NT2/D1 (cell line): ENCODE results near the gene HDAC8.

Source experiments
- DNase-seq: peaks from one replicate; pipeline ENCODE4 v3.0.0-alpha.2; 2011; ENCODE audit warnings: low read depth, low spot score
- H3K27me3 ChIP-seq: 2 replicates; pipeline ENCODE4 v1.6.0; 2011; ENCODE audit warnings: mild to moderate bottlenecking; ENCODE audit not compliant: insufficient read length, insufficient read depth
- H3K36me3 ChIP-seq: 2 replicates; pipeline ENCODE4 v1.6.1; 2011; ENCODE audit warnings: mild to moderate bottlenecking, low read length, mixed read lengths; ENCODE audit not compliant: insufficient read depth, insufficient read length
- H3K4me1 ChIP-seq: 2 replicates; pipeline ENCODE4 v1.5.1; 2011; ENCODE audit not compliant: insufficient read depth, insufficient read length
- H3K4me3 ChIP-seq: 2 replicates; pipeline ENCODE4 v1.5.1; 2011; ENCODE audit warnings: low read depth; ENCODE audit not compliant: insufficient read length
- H3K9ac ChIP-seq: 2 replicates; pipeline ENCODE4 v1.6.0; 2011; ENCODE audit warnings: low read depth; ENCODE audit not compliant: insufficient read length
- H3K9me3 ChIP-seq: 2 replicates; pipeline ENCODE4 v1.5.1; 2011; ENCODE audit warnings: mild to moderate bottlenecking, low read length; ENCODE audit not compliant: insufficient read depth
- SUZ12 ChIP-seq: IDR thresholded peaks from 2 replicates; pipeline ENCODE4 v1.6.1; 2011; ENCODE audit not compliant: insufficient read length, insufficient read depth; ENCODE audit errors: extremely low read depth
- YY1 ChIP-seq: IDR thresholded peaks from 2 replicates; pipeline ENCODE4 v1.6.1; 2011; ENCODE audit not compliant: insufficient read length, insufficient read depth
- ZNF274 ChIP-seq: IDR thresholded peaks from 2 replicates; pipeline ENCODE4 v1.6.1; 2011; ENCODE audit warnings: mild to moderate bottlenecking, low read depth, low read length

HDAC8 gene

DNA sequence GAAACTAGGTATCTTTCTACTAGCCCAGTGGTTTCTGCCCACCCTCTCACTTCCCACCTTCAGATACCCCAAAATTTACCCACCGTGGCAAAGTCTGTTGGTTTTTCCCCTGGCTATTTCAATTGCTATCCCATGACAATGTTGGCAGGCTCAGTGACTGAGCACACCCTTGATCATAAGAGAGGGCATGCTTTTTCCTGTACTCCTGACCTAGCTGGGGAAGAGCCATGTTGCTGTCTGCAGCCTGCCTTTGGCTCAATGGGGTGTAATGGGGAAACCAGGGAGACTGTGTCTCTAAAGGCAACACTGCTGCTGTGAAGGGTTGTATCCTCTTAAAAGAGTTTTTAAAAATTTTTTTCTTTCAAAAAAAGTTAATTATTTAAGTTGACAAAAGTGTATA lies 176.5 kb downstream of the HDAC8 start:
- H3K4me3 ChIP-seq: no peak overlapping the region
- no peaks in the 10 kb centered on the region for H3K36me3 ChIP-seq
- no peaks in the 10 kb centered on the region for H3K4me1 ChIP-seq
- H3K9me3 ChIP-seq: no peaks in the 10 kb centered on the region
- H3K9ac ChIP-seq: no peak overlapping the region
- no peaks in the 10 kb centered on the region for H3K27me3 ChIP-seq
- no peak for DNase-seq
- TF ChIP-seq SUZ12: no peak
- no peak for TF ChIP-seq ZNF274
- TF ChIP-seq YY1: no peak

DNA sequence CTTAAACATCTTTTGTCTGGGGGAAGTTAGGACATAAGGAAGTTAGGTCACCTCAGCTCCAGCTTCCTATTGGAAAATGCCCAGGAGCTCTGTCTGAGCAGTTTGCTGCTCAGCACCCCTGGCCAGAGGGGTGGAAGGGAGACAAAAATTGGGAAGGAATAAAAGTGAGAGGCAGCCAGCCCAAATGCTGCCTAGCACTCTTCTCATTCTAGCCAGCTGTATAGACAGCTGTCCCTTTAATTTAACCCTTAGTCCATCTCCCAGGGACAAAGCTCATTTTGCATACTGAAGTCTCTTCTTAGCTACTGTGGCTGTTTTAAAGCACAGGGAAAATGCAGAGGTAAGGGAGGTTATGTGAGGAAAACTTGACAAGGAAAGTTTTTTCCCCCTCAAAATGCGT lies 177.4 kb downstream of the HDAC8 start:
- Histone ChIP-seq H3K27me3 (no peaks in the 10 kb centered on the region), H3K4me1 (no peaks in the 10 kb centered on the region), H3K36me3 (no peaks in the 10 kb centered on the region), H3K9me3 (no peaks in the 10 kb centered on the region), H3K4me3 (no peak overlapping the region), H3K9ac (no peak overlapping the region)
- TF ChIP-seq ZNF274 (no peak), YY1 (no peak), SUZ12 (no peak)
- DNase-seq: peak; percentile 5

DNA sequence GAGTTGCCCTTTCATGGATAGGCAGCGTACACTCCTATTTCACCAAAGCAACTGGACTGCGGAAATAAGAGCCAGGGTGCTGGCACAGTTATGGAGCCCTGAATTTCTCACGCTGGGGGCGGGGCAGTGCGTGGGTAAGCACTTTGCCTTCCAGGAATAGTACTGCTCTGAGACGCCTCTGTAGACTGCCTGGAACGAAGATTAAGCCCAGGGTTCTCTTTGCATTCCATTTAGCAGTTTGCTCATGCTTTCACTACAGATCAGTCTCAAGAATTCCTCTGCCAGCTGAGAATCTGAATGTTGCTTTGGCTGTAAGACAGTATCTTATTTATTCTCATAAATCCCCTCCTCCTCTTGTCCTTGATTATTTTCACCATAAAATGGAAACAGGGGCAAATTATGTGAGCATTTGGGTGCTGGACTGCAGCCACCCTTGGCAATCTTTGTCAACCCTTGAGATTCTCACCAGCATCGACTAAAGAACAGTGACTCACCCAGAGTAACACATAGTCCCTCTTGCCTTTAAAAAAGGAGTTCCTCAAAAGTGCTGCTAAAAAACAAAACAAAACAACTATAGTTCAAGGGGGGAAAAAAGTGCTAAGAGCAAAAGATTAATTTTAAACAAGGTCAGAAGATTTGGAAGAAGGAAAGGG lies 178.0 kb downstream of the HDAC8 start:
- no peak for TF ChIP-seq SUZ12
- no peak for TF ChIP-seq ZNF274
- no peak for TF ChIP-seq YY1
- H3K4me3 ChIP-seq: no peak overlapping the region

DNA sequence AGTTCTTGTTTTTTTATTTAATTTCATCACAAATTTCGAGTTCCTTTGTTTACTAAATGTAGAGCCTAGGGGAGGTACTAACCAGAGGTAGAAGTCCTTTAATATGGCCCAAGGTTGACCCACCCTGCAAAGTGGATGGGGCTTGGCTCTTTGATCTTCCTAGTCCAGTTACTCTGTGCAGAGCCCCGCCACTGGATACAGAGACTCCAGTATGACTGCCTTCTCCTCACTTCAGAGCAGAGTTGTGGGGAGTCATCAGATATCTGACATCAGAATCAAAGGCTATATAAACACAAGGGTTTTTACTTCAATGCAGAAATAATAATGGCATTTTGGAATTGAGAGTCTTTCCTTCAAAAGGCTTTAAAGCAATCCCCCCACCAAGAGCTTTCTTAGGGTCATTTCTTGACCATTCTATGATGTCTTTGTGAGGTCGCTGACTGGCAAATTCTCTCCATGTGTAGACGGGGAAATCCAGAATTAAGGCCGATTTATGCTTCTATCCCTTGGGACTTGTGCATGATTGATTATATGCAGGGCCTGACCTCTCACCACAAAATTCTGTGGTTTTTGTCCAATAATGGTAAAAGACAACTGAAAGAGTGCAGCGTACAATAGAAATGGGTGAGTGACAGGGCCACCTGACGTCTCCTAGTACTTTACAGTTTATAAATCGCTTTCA lies 178.7 kb downstream of the HDAC8 start:
- Histone ChIP-seq H3K9ac (no peak overlapping the region), H3K4me3 (no peak overlapping the region), H3K4me1 (no peaks in the 10 kb centered on the region), H3K27me3 (no peaks in the 10 kb centered on the region), H3K36me3 (no peaks in the 10 kb centered on the region), H3K9me3 (no peaks in the 10 kb centered on the region)
- no peak for DNase-seq
- no peak for TF ChIP-seq YY1
- no peak for TF ChIP-seq SUZ12
- TF ChIP-seq ZNF274: no peak

More for the DNA sequence above, 178.0 kb downstream of the HDAC8 start:
- H3K9ac ChIP-seq: no peak overlapping the region
- no peak for DNase-seq
- no peaks in the 10 kb centered on the region for H3K27me3 ChIP-seq
- no peaks in the 10 kb centered on the region for H3K9me3 ChIP-seq
- H3K4me1 ChIP-seq: no peaks in the 10 kb centered on the region
- H3K36me3 ChIP-seq: no peaks in the 10 kb centered on the region

DNA sequence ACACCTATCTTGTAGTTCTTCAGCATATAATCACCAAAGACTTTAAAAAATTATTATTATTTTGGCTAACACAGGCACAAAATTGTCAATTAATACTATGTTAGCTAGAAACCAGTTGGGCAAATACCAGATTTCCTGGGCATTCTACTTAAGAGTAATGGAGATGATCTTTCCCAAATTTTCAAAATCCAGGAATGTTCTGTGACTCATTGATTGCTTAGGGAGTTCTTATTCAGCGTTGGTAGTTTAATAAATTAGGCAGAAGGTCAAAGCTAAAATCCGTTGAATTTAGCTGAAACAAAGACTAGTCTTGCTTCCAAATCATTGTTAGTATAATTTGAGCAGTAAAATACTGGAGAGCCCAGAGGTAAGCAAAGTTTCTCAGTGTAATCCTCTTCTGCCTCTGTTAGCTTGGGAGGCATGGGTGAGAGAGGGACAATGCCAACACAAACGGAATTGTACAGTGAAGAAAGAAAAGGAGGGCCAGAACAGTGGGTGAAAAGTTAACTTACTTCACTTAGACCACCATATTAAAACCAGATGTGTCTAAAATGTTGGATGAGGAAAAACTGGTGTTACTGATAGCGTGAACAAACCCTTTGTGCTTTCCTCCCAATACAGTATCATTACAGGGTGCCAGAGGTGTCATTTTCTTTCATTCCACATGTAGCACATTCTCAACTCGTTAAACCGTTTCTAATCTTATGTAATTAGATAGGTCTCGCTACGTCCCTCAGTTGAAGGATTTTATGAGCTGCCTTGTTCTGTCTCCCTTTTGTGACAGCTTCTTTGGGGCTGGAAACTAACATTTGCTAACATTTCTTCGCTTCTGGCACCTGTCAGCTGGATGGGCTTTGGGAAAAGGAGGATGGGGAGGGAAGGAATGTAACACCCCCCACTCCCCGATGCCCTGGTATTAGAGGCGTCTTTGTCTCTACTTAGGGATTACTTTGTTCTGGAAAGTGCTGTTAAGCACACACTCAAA lies 179.5 kb downstream of the HDAC8 start:
- Histone ChIP-seq H3K4me1 (no peaks in the 10 kb centered on the region), H3K9ac (no peak overlapping the region), H3K36me3 (no peaks in the 10 kb centered on the region), H3K4me3 (no peak overlapping the region), H3K9me3 (no peaks in the 10 kb centered on the region), H3K27me3 (no peaks in the 10 kb centered on the region)
- DNase-seq: no peak
- no peak for TF ChIP-seq ZNF274
- TF ChIP-seq SUZ12: no peak
- no peak for TF ChIP-seq YY1

DNA sequence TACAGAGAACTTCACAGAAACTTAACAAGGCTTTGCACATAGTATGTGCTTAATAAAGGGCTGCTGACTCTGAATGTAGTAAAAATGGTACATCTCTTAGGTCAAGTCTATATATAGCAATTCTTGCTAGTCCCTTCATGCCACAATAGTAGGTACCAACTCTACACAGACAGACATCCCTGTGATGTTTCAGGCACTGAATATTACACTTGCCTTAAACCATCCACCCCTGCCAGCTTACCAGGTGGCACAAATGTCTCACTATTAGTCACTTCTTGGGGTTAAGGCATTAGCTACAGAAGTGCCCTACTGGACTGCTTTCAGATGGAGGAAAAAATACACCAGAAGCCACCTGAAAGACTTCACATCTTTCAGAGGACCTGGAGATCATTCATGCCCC lies 180.6 kb downstream of the HDAC8 start:
- no peaks in the 10 kb centered on the region for H3K9me3 ChIP-seq
- H3K4me3 ChIP-seq: no peak overlapping the region
- H3K36me3 ChIP-seq: no peaks in the 10 kb centered on the region
- no peak overlapping the region for H3K9ac ChIP-seq
- no peak for DNase-seq
- H3K4me1 ChIP-seq: no peaks in the 10 kb centered on the region
- no peaks in the 10 kb centered on the region for H3K27me3 ChIP-seq
- TF ChIP-seq SUZ12 (no peak), ZNF274 (no peak), YY1 (no peak)

DNA sequence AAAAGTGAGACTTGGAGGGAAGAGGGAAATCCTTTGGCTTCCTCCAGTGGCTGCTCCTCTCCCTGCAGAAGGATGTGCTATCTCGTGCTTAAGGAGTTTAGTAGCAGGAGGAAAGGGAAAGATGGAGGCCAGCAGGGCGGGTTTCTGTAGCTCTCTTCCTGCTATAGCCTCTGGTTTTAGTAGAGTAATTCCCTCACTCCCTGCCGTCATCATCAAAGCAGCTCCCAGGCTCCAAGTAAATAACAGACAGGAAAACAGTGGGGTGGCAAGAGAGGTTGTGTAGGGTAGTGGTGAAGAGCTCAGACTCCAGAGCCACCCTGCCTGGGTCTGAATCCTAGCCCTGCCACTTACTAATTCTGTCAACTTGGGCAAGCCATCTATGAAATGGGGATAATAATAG lies 185.4 kb downstream of the HDAC8 start:
- no peaks in the 10 kb centered on the region for H3K36me3 ChIP-seq
- no peaks in the 10 kb centered on the region for H3K27me3 ChIP-seq
- no peak for DNase-seq
- H3K9me3 ChIP-seq: no peaks in the 10 kb centered on the region
- no peaks in the 10 kb centered on the region for H3K4me1 ChIP-seq
- no peak overlapping the region for H3K9ac ChIP-seq
- TF ChIP-seq YY1 (no peak), SUZ12 (no peak), ZNF274 (no peak)
- H3K4me3 ChIP-seq: no peak overlapping the region
